ENCODE measurements around the gene ISCA2. TPM values are rescaled to one million over a fixed set of nuclear protein-coding genes. Genes with fewer than 3 reads are reported as not detected.
A peak's percentile ranks its signal among the peaks of the same experiment; 100 is the strongest.

ISCA2 gene
- total and polyA plus RNA-seq, 9 of the 15 experiments (the other 6 are each of a cell fraction or from before 2014, with no cell fraction given): 5.0 to 36.7 (median 18.1) TPM

GRCh38 chr14:74492776-74493342, 706 bp upstream of the ISCA2 start, which contains the start of gene NPC2:
TSS of gene NPC2 (minus strand) at chr14:74493305. CDS start at chr14:74493274, 31 bp downstream.
- 3% methylated on average over 20 of the region's 35 CpGs for WGBS (ENCODE audit: insufficient coverage, low coverage, missing lambda C conversion rate)
- TF ChIP-seq GTF2F1 (IDR thresholded peaks at IDR 0.05; ENCODE audit: low read depth, low read length) (no peak), TAF9B (IDR thresholded peaks at IDR 0.05; ENCODE audit: partially characterized antibody) (no peak), NONO (IDR thresholded peaks at IDR 0.05; ENCODE audit: low read depth in 2 of 2, low read length in 1 of 2) (no peak), ZNF217 (CRISPR knock-in tag; IDR thresholded peaks at IDR 0.05) (no peak), AFF4 (CRISPR knock-in tag; IDR thresholded peaks at IDR 0.05) (no peak), NRF1 (conservative IDR thresholded peaks at IDR 0.05 in 1 of 2, IDR thresholded peaks at IDR 0.05 in 1 of 2) (peak in 1 of 2 experiments; percentile 46; a peak in 1 of 4 replicates), PML (IDR thresholded peaks at IDR 0.05; ENCODE audit: low read length) (no peak), YBX1 (IDR thresholded peaks at IDR 0.05) (no peak), HNRNPH1 (optimal IDR thresholded peaks at IDR 0.05; ENCODE audit: low read depth, low read length) (no peak), SMAD2 (IDR thresholded peaks at IDR 0.05; ENCODE audit: low read depth, low read length) (no peak), CREB3 (tag; conservative IDR thresholded peaks at IDR 0.05; ENCODE audit: low read depth) (no peak), HMG20A (CRISPR knock-in tag; conservative IDR thresholded peaks at IDR 0.05) (no peak), NCOA2 (IDR thresholded peaks at IDR 0.05; ENCODE audit: partially characterized antibody in 2 of 2) (no peak), RFX5 (IDR thresholded peaks at IDR 0.05; ENCODE audit: low read depth, low read length) (no peak), ZNF124 (CRISPR knock-in tag; IDR thresholded peaks at IDR 0.05) (no peak), MCM3 (IDR thresholded peaks at IDR 0.05) (no peak)
- TF ChIP-seq, protein P1, sequence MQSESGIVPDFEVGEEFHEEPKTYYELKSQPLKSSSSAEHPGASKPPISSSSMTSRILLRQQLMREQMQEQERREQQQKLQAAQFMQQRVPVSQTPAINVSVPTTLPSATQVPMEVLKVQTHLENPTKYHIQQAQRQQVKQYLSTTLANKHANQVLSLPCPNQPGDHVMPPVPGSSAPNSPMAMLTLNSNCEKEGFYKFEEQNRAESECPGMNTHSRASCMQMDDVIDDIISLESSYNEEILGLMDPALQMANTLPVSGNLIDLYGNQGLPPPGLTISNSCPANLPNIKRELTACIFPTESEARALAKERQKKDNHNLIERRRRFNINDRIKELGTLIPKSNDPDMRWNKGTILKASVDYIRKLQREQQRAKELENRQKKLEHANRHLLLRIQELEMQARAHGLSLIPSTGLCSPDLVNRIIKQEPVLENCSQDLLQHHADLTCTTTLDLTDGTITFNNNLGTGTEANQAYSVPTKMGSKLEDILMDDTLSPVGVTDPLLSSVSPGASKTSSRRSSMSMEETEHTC (IDR thresholded peaks at IDR 0.05): peak; percentile 84

More at GRCh38 chr14:74492776-74493342, 706 bp upstream of the ISCA2 start, which contains the start of gene NPC2:
- CTCF ChIA-PET (ENCODE audit: low intra/inter-chr PET ratio): interaction anchor here (0.6 to 1.2 kb wide), 2 partner anchors 130 to 175 kb away, joined by 3 read pairs; no protein-coding TSS in a partner anchor
- Histone ChIP-seq H3K4me1 (replicated peaks in 1 of 2; ENCODE audit: control insufficient read depth in 2 of 2, insufficient read depth in 2 of 2, low read length in 2 of 2) (peaks cover 10 to 14% of the 10 kb centered on the region in 2 experiments; a peak in 4 of 5 replicates), H3K36me3 (ENCODE audit: control insufficient read depth, insufficient read depth, low read length) (peaks cover 8% of the 10 kb centered on the region; the same call in 1 of the 3 replicates), H3K9me3 (replicated peaks; ENCODE audit: control insufficient read depth, insufficient read depth, low read depth, low read length) (no peaks in the 10 kb centered on the region), H3K79me2 (ENCODE audit: control insufficient read depth, insufficient read depth, low read length) (peaks cover 8% of the 10 kb centered on the region), H4K20me1 (replicated peaks; ENCODE audit: control insufficient read depth, insufficient read depth, low read length) (no peaks in the 10 kb centered on the region), H3K9ac (ENCODE audit: insufficient read depth in 1 of 2, low read depth in 2 of 2, low read length in 2 of 2) (peak within 1 kb of the TSS; percentile 85 to 97), H3K27ac (ENCODE audit: extremely low read depth, low read depth, low read length) (peak within 1 kb of the TSS; percentile 88), H3K27me3 (ENCODE audit: control insufficient read depth in 2 of 2, insufficient read depth in 2 of 2, low read length in 2 of 2) (no peaks in the 10 kb centered on the region), H3K9me1 (ENCODE audit: control insufficient read depth, insufficient read depth, low read length) (no peaks in the 10 kb centered on the region), H3K4me3 (peak within 1 kb of the TSS; percentile 89), H2AFZ (ENCODE audit: low read depth, low read length) (peak within 1 kb of the TSS; percentile 98), H3K4me2 (ENCODE audit: insufficient read depth, low read length) (peak within 1 kb of the TSS; percentile 89)
- intact Hi-C loops (cut with micrococcal nuclease): loop anchor here (5.0 kb wide), 2 partner anchors 36 to 131 kb away; no protein-coding TSS in a partner anchor
- no TSS peak for BruUV-seq (replicated peaks)
- FAIRE-seq (no peak), DNase-seq (ENCODE audit: extremely low read depth in 1 of 4, low spot score in 3 of 4) (peak in 1 of 4 experiments; percentile 13), ATAC-seq (peak; percentile 17)
- in situ Hi-C loops (cut with MboI): no loop called here
- POLR2A ChIA-PET: interaction anchor here (0.6 to 1.7 kb wide), 4 partner anchors 10 to 27 kb away, joined by 3 to 5 read pairs (median 4); no protein-coding TSS in a partner anchor

Measured in K562 (cell line).